Panc1 (cell line): ENCODE measurements around the gene SART3.
"Not testable (repeated sequence)": the region's sequence is repeated elsewhere in the genome, so short reads cannot be mapped to it uniquely, and the experiment has no call there.

Source experiments
- POLR2AphosphoS5 ChIP-seq: IDR thresholded peaks from 2 replicates; pipeline ENCODE4 v1.6.1; 2012; ENCODE audit warnings: mild to moderate bottlenecking, low read depth, low read length, moderate library complexity
- SIN3A ChIP-seq: IDR thresholded peaks from 2 replicates; pipeline ENCODE4 v1.6.1; 2012; ENCODE audit warnings: low read depth, mild to moderate bottlenecking, low read length, moderate library complexity, borderline replicate concordance; ENCODE audit not compliant: insufficient read depth
- TF ChIP-seq, protein P1 (sequence below): fragments of 450-650 bp; IDR thresholded peaks from 2 replicates; pipeline ENCODE4 v1.5.1; 2017; ENCODE audit warnings: mild to moderate bottlenecking
- TF ChIP-seq, protein P2 (sequence below), 2 experiments: IDR thresholded peaks; 2 replicates each; pipeline ENCODE4 v1.6.1; 2011 to 2012; ENCODE audit warnings: low read depth in 2 of 2, control low read depth in 1 of 2, low read length in 1 of 2, mild to moderate bottlenecking in 1 of 2, moderate library complexity in 1 of 2; ENCODE audit not compliant: insufficient read depth in 1 of 2

DNA sequence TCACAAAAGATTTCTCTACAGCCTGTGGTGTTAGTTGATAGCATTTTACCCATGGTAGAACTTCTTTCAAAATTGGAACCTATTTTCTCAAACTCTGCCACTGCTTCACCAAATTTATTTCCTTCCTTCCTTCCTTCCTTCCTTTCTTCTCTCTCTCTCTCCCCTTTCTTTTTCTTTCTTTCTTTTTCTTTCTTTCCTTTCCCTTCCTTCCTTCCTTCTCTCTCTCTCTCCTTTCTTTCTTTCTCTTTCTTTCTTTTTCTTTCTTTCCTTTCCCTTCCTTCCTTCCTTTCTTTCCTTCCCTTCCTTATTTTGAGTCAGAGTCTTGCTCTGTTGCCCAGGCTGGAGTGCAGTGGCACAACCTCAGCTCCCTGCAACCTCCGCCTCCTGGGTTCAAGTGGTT is 13.3 kb upstream of the SART3 start:
- TF ChIP-seq, protein P1, sequence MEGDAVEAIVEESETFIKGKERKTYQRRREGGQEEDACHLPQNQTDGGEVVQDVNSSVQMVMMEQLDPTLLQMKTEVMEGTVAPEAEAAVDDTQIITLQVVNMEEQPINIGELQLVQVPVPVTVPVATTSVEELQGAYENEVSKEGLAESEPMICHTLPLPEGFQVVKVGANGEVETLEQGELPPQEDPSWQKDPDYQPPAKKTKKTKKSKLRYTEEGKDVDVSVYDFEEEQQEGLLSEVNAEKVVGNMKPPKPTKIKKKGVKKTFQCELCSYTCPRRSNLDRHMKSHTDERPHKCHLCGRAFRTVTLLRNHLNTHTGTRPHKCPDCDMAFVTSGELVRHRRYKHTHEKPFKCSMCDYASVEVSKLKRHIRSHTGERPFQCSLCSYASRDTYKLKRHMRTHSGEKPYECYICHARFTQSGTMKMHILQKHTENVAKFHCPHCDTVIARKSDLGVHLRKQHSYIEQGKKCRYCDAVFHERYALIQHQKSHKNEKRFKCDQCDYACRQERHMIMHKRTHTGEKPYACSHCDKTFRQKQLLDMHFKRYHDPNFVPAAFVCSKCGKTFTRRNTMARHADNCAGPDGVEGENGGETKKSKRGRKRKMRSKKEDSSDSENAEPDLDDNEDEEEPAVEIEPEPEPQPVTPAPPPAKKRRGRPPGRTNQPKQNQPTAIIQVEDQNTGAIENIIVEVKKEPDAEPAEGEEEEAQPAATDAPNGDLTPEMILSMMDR, result not testable (repeated sequence)
- TF ChIP-seq SIN3A, POLR2AphosphoS5: not testable (repeated sequence)
- TF ChIP-seq, protein P2, sequence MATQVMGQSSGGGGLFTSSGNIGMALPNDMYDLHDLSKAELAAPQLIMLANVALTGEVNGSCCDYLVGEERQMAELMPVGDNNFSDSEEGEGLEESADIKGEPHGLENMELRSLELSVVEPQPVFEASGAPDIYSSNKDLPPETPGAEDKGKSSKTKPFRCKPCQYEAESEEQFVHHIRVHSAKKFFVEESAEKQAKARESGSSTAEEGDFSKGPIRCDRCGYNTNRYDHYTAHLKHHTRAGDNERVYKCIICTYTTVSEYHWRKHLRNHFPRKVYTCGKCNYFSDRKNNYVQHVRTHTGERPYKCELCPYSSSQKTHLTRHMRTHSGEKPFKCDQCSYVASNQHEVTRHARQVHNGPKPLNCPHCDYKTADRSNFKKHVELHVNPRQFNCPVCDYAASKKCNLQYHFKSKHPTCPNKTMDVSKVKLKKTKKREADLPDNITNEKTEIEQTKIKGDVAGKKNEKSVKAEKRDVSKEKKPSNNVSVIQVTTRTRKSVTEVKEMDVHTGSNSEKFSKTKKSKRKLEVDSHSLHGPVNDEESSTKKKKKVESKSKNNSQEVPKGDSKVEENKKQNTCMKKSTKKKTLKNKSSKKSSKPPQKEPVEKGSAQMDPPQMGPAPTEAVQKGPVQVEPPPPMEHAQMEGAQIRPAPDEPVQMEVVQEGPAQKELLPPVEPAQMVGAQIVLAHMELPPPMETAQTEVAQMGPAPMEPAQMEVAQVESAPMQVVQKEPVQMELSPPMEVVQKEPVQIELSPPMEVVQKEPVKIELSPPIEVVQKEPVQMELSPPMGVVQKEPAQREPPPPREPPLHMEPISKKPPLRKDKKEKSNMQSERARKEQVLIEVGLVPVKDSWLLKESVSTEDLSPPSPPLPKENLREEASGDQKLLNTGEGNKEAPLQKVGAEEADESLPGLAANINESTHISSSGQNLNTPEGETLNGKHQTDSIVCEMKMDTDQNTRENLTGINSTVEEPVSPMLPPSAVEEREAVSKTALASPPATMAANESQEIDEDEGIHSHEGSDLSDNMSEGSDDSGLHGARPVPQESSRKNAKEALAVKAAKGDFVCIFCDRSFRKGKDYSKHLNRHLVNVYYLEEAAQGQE (IDR thresholded peaks at IDR 0.05; ENCODE audit: insufficient read depth in 1 of 2, low read depth in 2 of 2, low read length in 1 of 2), result not testable (repeated sequence)
